GM12878 (cell line): ENCODE results near the gene TIMP2. TPM values are rescaled to one million over a fixed set of nuclear protein-coding genes. Genes with fewer than 3 reads are reported as not detected.

Experiments
- ATAC-seq: fragments of 200-7000 bp; cut with Tn5 transposase; 3 replicates; pipeline ENCODE4 v1.9.1; 2020; ENCODE audit warnings: mild to moderate bottlenecking, moderate library complexity
- BruUV-seq: library from RNA; stranded (reverse); fragments of 400-500 nt; replicated peaks from 2 replicates; lab custom pipeline; 2021; lab: Mats Ljungman, UMichigan
- CTCF ChIA-PET: fragments of 300-600 bp; sonication (Branson Sonifier 250); formaldehyde crosslinking; extraction: SDS; loops from one replicate; lab custom pipeline; 2021; ENCODE audit warnings: inconsistent platforms; lab: Yijun Ruan, JAX
- POLR2A ChIA-PET: fragments of 350-600 bp; formaldehyde crosslinking; extraction: SDS; loops from one replicate; lab custom pipeline; 2021; ENCODE audit warnings: inconsistent platforms; lab: Charles Lee
- RAD21 ChIA-PET: fragments of 300-600 bp; sonication (Branson Sonifier 250); formaldehyde crosslinking; loops from one replicate; lab custom pipeline; 2023; ENCODE audit warnings: antibody characterized with exemption; ENCODE audit not compliant: unreplicated experiment; lab: Charles Lee
- SMC1A ChIA-PET: fragments of 300-600 bp; sonication (Branson Sonifier 250); formaldehyde crosslinking; loops from one replicate; lab custom pipeline; 2023; ENCODE audit not compliant: unreplicated experiment, uncharacterized antibody; lab: Charles Lee
- DNase-seq: peaks from one replicate; pipeline ENCODE4 v3.0.0-alpha.2; 2011; ENCODE audit warnings: low read depth, low spot score
- FAIRE-seq: peaks from 3 replicates; lab custom pipeline; 2011; peaks lifted over from hg19 to GRCh38; lab: Jason Lieb, UNC
- H2AFZ ChIP-seq: 2 replicates; pipeline ENCODE4 v1.6.0; 2011; ENCODE audit warnings: low read depth, low read length, control low read depth; ENCODE audit not compliant: control insufficient read depth
- H3K27ac ChIP-seq: 2 replicates; pipeline ENCODE4 v1.5.1; 2011; ENCODE audit warnings: control low read depth; ENCODE audit not compliant: control insufficient read depth, insufficient read depth
- H3K27me3 ChIP-seq, 2 experiments: replicated peaks in 1 of 2; 2 replicates each; pipeline versions ENCODE4 v1.6.0 to v1.6.1; 2011; ENCODE audit warnings: low read length in 1 of 2; ENCODE audit not compliant: control insufficient read depth in 2 of 2, insufficient read depth in 2 of 2
- H3K36me3 ChIP-seq, 2 experiments: 2 replicates each; pipeline ENCODE4 v1.5.1; 2011; ENCODE audit warnings: low read length in 1 of 2; ENCODE audit not compliant: control insufficient read depth in 2 of 2, insufficient read depth in 2 of 2
- H3K4me1 ChIP-seq: 2 replicates; pipeline ENCODE4 v1.6.1; 2011; ENCODE audit warnings: mild to moderate bottlenecking, low read length, moderate library complexity, mixed read lengths; ENCODE audit not compliant: control insufficient read depth, insufficient read depth
- H3K4me2 ChIP-seq: 2 replicates; pipeline ENCODE4 v1.6.0; 2011; ENCODE audit warnings: control low read depth; ENCODE audit not compliant: control insufficient read depth, insufficient read depth
- H3K4me3 ChIP-seq: fragments of 200-600 bp; sonication (generic); 2 replicates; pipeline ENCODE4 v1.5.1; 2016
- H3K79me2 ChIP-seq: 2 replicates; pipeline ENCODE4 v1.6.0; 2011; ENCODE audit warnings: low read length; ENCODE audit not compliant: control insufficient read depth, insufficient read depth
- H3K9ac ChIP-seq: 2 replicates; pipeline ENCODE4 v1.8.0; 2011; ENCODE audit warnings: low read length, control low read depth, mixed read lengths; ENCODE audit not compliant: control insufficient read depth, insufficient read depth
- H3K9me3 ChIP-seq: replicated peaks from 3 replicates; pipeline ENCODE4 v1.5.1; 2011; ENCODE audit warnings: mild to moderate bottlenecking, low read length; ENCODE audit not compliant: control insufficient read depth, insufficient read depth
- H4K20me1 ChIP-seq: 2 replicates; pipeline ENCODE4 v1.6.0; 2011; ENCODE audit not compliant: control insufficient read depth, insufficient read depth
- CHD1 ChIP-seq: IDR thresholded peaks from 2 replicates; pipeline ENCODE4 v1.6.1; 2012; ENCODE audit warnings: low read depth, low read length, improper control_type of control experiment
- CREM ChIP-seq: IDR thresholded peaks from 2 replicates; pipeline ENCODE4 v1.6.1; 2014; ENCODE audit warnings: antibody characterized with exemption, low read depth
- CTCF ChIP-seq, 3 experiments: IDR thresholded peaks in 2 of 3; conservative IDR thresholded peaks in 1 of 3; 2 replicates each; pipeline ENCODE4 v1.5.1; 2011; ENCODE audit warnings: low read depth in 3 of 3, low read length in 3 of 3, mild to moderate bottlenecking in 3 of 3, control low read depth in 2 of 3, moderate library complexity in 2 of 3, inconsistent platforms in 1 of 3, mixed read lengths in 1 of 3; ENCODE audit not compliant: control insufficient read depth in 2 of 3, insufficient read depth in 1 of 3; ENCODE audit errors: extremely low read depth in 1 of 3
- EGR1 ChIP-seq, 2 experiments: IDR thresholded peaks; 1 replicate in 1 of 2; 2 replicates in 1 of 2; pipeline ENCODE4 v1.6.1; 2011 to 2012; ENCODE audit warnings: low read depth in 2 of 2, low read length in 2 of 2, borderline replicate concordance in 1 of 2, mild to moderate bottlenecking in 1 of 2, moderate library complexity in 1 of 2
- ESRRA ChIP-seq: IDR thresholded peaks from 2 replicates; pipeline ENCODE4 v1.6.1; 2012; ENCODE audit warnings: mild to moderate bottlenecking, low read length, improper control_type of control experiment
- PRDM15 ChIP-seq: fragments of 450-650 bp; formaldehyde crosslinking; IDR thresholded peaks from 2 replicates; pipeline ENCODE4 v1.4.0; 2020; ENCODE audit warnings: mild to moderate bottlenecking, moderate library complexity
- RAD21 ChIP-seq: IDR thresholded peaks from 2 replicates; pipeline ENCODE4 v1.6.1; 2011; ENCODE audit warnings: mild to moderate bottlenecking, low read depth, low read length, moderate library complexity; ENCODE audit not compliant: insufficient read depth
- RAD51 ChIP-seq: fragments of 450-650 bp; IDR thresholded peaks from 2 replicates; pipeline ENCODE4 v1.6.1; 2016; ENCODE audit warnings: moderate library complexity, mild to moderate bottlenecking, inconsistent platforms
- RBBP5 ChIP-seq: fragments of 200-600 bp; sonication (generic); conservative IDR thresholded peaks from 2 replicates; pipeline ENCODE4 v1.6.1; 2016
- RELB ChIP-seq: fragments of 450-650 bp; IDR thresholded peaks from 2 replicates; pipeline ENCODE4 v1.6.1; 2017; ENCODE audit warnings: low read depth, mild to moderate bottlenecking, moderate library complexity
- RUNX3 ChIP-seq: IDR thresholded peaks from 2 replicates; pipeline ENCODE4 v1.6.1; 2012; ENCODE audit warnings: low read length, inconsistent platforms
- SMARCA5 ChIP-seq: fragments of 450-650 bp; IDR thresholded peaks from 2 replicates; pipeline ENCODE4 v1.6.1; 2017; ENCODE audit warnings: mild to moderate bottlenecking
- ZNF384 ChIP-seq: IDR thresholded peaks from 2 replicates; pipeline ENCODE4 v1.6.1; 2012; ENCODE audit warnings: low read depth, mild to moderate bottlenecking, low read length, improper control_type of control experiment, borderline replicate concordance
- WGBS: methylation state at CpG from one replicate; pipeline ENCODE4 v1.1.6; 2016; ENCODE audit warnings: low lambda C conversion rate; ENCODE audit not compliant: insufficient replicate concordance, insufficient coverage; ENCODE audit errors: missing lambda C conversion rate; 5-methylcytosine and 5-hydroxymethylcytosine counted together
- in situ Hi-C: fragments of 300-500 bp; cut with MboI; formaldehyde crosslinking; loops from 9 replicates; pipeline ENCODE4 v1.14.3; 2018; ENCODE audit warnings: mixed read lengths
- intact Hi-C: fragments of 100-400 bp; cut with micrococcal nuclease; formaldehyde crosslinking; loops from one replicate; pipeline ENCODE4 v1.14.2; 2022; ENCODE audit not compliant: unreplicated experiment
- polyA plus RNA-seq, 11 experiments: library from polyadenylated mRNA; depleted of rRNA in 4 of 11; unstranded in 6 of 11; stranded (reverse) in 5 of 11; fragments of >200 nt; fragmentation: Nextera tagmentation in 4 of 11; fragmentation: Illumina TruSeq in 1 of 11; extraction: Ambion mirVana in 4 of 11; extraction: Trizol in 1 of 11; gene quantifications; 1 replicate in 1 of 11; 2 replicates in 10 of 11; pipeline versions ENCODE4 v1.2.1 to v1.2.3, GENCODE V29; 2011 to 2016; ENCODE audit warnings: inconsistent platforms in 2 of 11, missing spikeins in 2 of 11, low read depth in 1 of 11
- total RNA-seq, 4 experiments: library from RNA; depleted of rRNA in 3 of 4; stranded (reverse); fragments of >200 nt in 3 of 4; fragmentation: Illumina TruSeq in 1 of 4; extraction: Trizol in 1 of 4; gene quantifications; 2 replicates each; pipeline versions ENCODE4 v1.2.1 to v1.2.3, GENCODE V29; 2013 to 2021

Gene TIMP2
- total and polyA plus RNA-seq, 10 of the 15 experiments (the other 5 are each of a cell fraction or from before 2014, with no cell fraction given), result 0.03 to 0.41 (median 0.04) TPM; not detected in 7

GRCh38 chr17:78852709-78853121 is 72.5 kb downstream of the TIMP2 start:
- no peak for FAIRE-seq
- CTCF ChIA-PET, result interaction anchor here (0.6 to 2.8 kb wide), 12 partner anchors 10 to 723 kb away, joined by 3 to 10 read pairs (median 3); no protein-coding TSS in a partner anchor

More at GRCh38 chr17:78852709-78853121, 72.5 kb downstream of the TIMP2 start:
- TF ChIP-seq RUNX3 (no peak), RAD51 (no peak), ZNF384 (no peak), RBBP5 (no peak), PRDM15 (CRISPR knock-in tag) (no peak), RAD21 (peak; percentile 36; the same call in 1 of the 2 replicates), ESRRA (no peak), CREM (no peak), RELB (no peak), SMARCA5 (no peak), CTCF (IDR thresholded peaks at IDR 0.05 in 2 of 3, conservative IDR thresholded peaks at IDR 0.05 in 1 of 3; ENCODE audit: control insufficient read depth in 2 of 3, extremely low read depth in 1 of 3, insufficient read depth in 1 of 3, low read depth in 3 of 3, low read length in 3 of 3) (peak in 2 of 3 experiments; percentile 9 to 24; a peak in 1 of 6 replicates), CHD1 (no peak), EGR1 (IDR thresholded peaks at IDR 0.05; ENCODE audit: borderline replicate concordance in 1 of 2, low read depth in 2 of 2, low read length in 2 of 2) (no peak)
- Histone ChIP-seq H3K4me1 (no peaks in the 10 kb centered on the region), H3K4me2 (no peak overlapping the region), H3K36me3 (no peaks in the 10 kb centered on the region), H4K20me1 (no peaks in the 10 kb centered on the region), H3K9ac (no peak overlapping the region), H3K27ac (no peak overlapping the region), H2AFZ (no peak overlapping the region), H3K4me3 (no peak overlapping the region), H3K79me2 (no peaks in the 10 kb centered on the region), H3K27me3 (no peaks in the 10 kb centered on the region; a peak in 1 of 4 replicates), H3K9me3 (no peaks in the 10 kb centered on the region)
- intact Hi-C loops, result no loop called here
- RAD21 ChIA-PET, result interaction anchor here (0.8 to 1.6 kb wide), 2 partner anchors 116 to 356 kb away, joined by 3 to 9 read pairs; no protein-coding TSS in a partner anchor
- SMC1A ChIA-PET, result interaction anchor here (0.7 to 1.3 kb wide), 4 partner anchors 93 to 405 kb away, joined by 3 read pairs; no protein-coding TSS in a partner anchor
- WGBS, result 52% methylated on average over 16 of the region's 16 CpGs
- POLR2A ChIA-PET, result no interaction called here
- BruUV-seq, result no TSS peak
- no peak for DNase-seq
- no peak for ATAC-seq
- in situ Hi-C loops, result no loop called here
